Activated CD4-positive, alpha-beta memory T cell treated with anti-CD3 and anti-CD28 coated beads, Interleukin-2, amount 10 ng/mL, durations not matched to agents 7 days and 5 days (primary cell): ENCODE measurements around the gene FILIP1L. TPM values are rescaled to one million over a fixed set of nuclear protein-coding genes. Genes with fewer than 3 reads are reported as not detected.

Experiments
- CTCF ChIA-PET: fragments of 350-600 bp; sonication (Branson Sonifier 250); formaldehyde crosslinking; loops from one replicate; lab custom pipeline; 2021; ENCODE audit warnings: antibody characterized with exemption, inconsistent platforms; lab: Charles Lee
- POLR2A ChIA-PET: fragments of 350-600 bp; sonication (Branson Sonifier 250); formaldehyde crosslinking; loops from one replicate; lab custom pipeline; 2021; ENCODE audit warnings: antibody characterized with exemption; lab: Charles Lee
- DNase-seq: peaks from one replicate; pipeline ENCODE4 v3.0.0-alpha.2; 2020
- H3K27ac Mint-ChIP-seq: one replicate; pipeline ENCODE4 v1.8.0; 2021; ENCODE audit warnings: mild to moderate bottlenecking, mixed read lengths
- H3K27me3 Mint-ChIP-seq: one replicate; pipeline ENCODE4 v1.8.0; 2021; ENCODE audit warnings: mixed read lengths
- H3K36me3 Mint-ChIP-seq: one replicate; pipeline ENCODE4 v1.8.0; 2021; ENCODE audit warnings: low read depth, mixed read lengths
- H3K4me1 Mint-ChIP-seq: one replicate; pipeline ENCODE4 v1.8.0; 2021; ENCODE audit warnings: mixed read lengths
- H3K4me3 Mint-ChIP-seq: one replicate; pipeline ENCODE4 v1.8.0; 2021; ENCODE audit warnings: mild to moderate bottlenecking, mixed read lengths
- H3K9me3 Mint-ChIP-seq: one replicate; pipeline ENCODE4 v1.8.0; 2021; ENCODE audit warnings: mixed read lengths
- total RNA-seq, 2 experiments: library from RNA; stranded (reverse); gene quantifications; one replicate each; pipeline ENCODE4 v1.2.3, GENCODE V29; 2021

Gene FILIP1L
- total RNA-seq, 2 experiments from 2014 or later: 1.9 to 2.0 TPM

DNA sequence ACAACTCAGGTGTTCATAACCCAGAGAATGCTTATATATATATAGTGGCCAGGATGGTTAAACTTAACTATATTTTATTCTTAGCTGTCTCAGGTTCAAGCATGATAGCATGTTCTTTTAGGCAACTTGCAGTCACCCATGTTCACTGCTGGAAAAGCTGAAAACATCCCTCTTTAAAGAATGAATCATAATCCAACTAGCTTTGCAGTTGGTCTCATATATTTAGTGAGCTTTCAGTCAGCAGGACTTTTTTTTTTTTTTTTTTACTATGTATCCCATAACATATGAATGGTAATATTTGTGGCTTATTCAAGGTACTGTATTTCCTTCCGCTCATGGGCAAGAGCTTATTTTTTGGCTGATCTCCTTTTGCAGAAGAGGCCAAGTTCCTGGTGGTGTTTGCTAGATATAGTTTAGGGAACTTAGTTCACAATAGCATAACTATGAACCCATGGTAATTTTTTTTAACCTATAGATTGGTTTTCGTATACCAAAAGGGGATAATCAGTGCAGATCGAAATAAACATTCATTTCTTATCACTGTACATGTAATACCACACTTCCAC is 219.1 kb downstream of the FILIP1L start:
- Mint-ChIP-seq H3K4me3 (no peak overlapping the region), H3K27ac (no peak overlapping the region), H3K27me3 (no peaks in the 10 kb centered on the region), H3K36me3 (no peaks in the 10 kb centered on the region), H3K4me1 (peaks cover 2% of the 10 kb centered on the region), H3K9me3 (no peaks in the 10 kb centered on the region)
- POLR2A ChIA-PET: interaction anchor here (1.2 kb wide), 1 partner anchor 26 kb away, joined by 3 read pairs; no protein-coding TSS in a partner anchor
- CTCF ChIA-PET: no interaction called here
- DNase-seq: no peak

DNA sequence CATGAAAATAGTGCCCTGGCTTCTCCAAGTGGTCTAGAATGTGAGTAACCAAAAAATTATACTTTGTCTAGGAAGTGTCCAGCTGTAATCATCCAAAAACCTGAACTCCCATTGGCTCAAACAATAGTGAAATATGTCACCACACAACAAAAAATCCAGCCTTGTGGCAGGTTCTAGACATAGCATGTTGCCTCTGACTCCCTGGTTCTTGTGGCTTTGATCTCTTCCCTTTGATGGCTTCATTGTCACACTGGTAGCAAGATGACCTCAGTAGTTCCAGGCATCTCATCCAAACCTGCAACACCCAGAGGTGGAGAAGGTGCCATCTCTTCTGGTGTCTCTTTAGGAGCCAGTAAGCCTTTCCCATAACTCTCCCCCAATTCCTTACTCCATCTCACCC is 222.0 kb downstream of the FILIP1L start:
- no peaks in the 10 kb centered on the region for H3K27me3 Mint-ChIP-seq
- DNase-seq: no peak
- CTCF ChIA-PET: no interaction called here
- no peak overlapping the region for H3K4me3 Mint-ChIP-seq
- no peaks in the 10 kb centered on the region for H3K36me3 Mint-ChIP-seq
- no peak overlapping the region for H3K27ac Mint-ChIP-seq
- H3K9me3 Mint-ChIP-seq: peaks cover under 1% of the 10 kb centered on the region
- H3K4me1 Mint-ChIP-seq: peaks cover 2% of the 10 kb centered on the region
- POLR2A ChIA-PET: no interaction called here

DNA sequence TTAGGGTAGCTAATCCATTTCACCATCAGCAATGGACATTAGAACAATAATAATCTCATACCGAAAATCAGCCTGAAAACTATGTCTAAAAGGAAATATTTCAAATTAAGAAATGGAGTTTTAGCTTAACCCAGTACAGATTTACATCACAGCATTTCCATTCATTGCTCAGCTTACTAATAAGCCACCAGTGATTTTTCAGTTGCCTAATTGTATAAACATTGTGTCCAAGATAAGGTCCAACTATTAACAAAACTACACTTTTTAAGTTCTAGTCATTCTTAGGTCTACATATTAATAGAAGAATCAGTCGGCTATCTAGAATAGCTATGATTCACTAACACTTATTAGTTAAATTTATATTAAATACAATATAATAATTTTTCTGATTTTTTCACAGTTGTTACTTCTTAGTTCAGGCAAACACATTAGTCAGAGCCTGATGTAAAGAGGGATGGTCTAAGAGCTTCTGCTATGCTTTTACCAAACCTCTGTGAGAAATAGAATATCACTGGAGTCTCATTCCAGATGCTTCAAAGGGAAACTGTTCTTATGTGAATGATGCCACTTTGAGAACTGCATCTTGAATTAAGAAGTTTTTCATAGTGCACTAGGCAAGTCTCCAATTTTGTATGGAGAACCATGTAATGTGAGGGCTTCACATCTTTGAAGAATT is 222.6 kb downstream of the FILIP1L start:
- Mint-ChIP-seq H3K27me3 (no peaks in the 10 kb centered on the region), H3K4me3 (no peak overlapping the region), H3K36me3 (no peaks in the 10 kb centered on the region), H3K9me3 (peaks cover 3% of the 10 kb centered on the region), H3K4me1 (peaks cover 2% of the 10 kb centered on the region), H3K27ac (no peak overlapping the region)
- no peak for DNase-seq
- POLR2A ChIA-PET: no interaction called here
- CTCF ChIA-PET: interaction anchor here (0.6 kb wide), 2 partner anchors 182 to 339 kb away, joined by 3 to 4 read pairs; no protein-coding TSS in a partner anchor

DNA sequence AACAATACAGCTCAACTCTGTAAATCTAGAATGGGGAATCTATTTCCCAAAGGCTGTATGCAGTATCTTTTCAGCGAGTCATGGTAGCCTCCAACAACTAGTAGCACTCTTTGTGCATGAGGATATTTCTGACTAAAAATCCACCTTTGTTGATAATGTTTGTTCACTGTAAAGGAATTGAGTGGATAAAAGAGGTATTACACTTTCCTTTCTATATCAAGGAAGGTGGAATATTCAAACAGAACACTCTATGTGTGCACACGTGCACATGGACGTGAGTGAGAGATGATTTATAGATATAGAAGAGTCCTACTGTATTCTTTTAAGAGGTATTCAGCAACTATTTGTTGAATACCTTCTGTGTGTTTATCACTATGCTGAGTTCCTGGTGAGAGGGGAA is 228.4 kb downstream of the FILIP1L start:
- POLR2A ChIA-PET: no interaction called here
- H3K27me3 Mint-ChIP-seq: no peaks in the 10 kb centered on the region

DNA sequence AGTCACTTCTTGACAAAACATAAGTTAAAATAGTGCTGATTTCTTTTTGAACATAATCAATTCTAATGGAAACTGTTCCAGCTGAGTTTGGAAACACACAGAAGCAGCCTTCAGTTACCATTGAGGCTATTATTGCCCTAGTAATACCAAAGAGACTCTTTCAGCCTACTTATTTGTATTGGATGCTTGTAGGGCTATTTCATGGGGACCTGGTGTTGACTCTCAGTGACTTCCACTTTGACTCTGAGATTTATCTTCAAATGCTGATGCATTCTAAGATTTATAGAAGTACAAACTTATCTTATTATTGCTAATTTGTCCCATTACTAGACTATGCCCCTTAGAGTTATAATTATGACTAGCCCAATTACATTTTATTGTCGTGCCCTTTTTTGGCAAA is 229.2 kb downstream of the FILIP1L start:
- H3K36me3 Mint-ChIP-seq: peaks cover 4% of the 10 kb centered on the region
- POLR2A ChIA-PET: interaction anchor here (2.2 kb wide), 1 partner anchor 14 kb away, joined by 11 read pairs; no protein-coding TSS in a partner anchor
- H3K4me3 Mint-ChIP-seq: peak overlapping the region; percentile 18
- peaks cover 27% of the 10 kb centered on the region for H3K4me1 Mint-ChIP-seq
- peaks cover 3% of the 10 kb centered on the region for H3K9me3 Mint-ChIP-seq
- CTCF ChIA-PET: interaction anchor here (1.1 to 1.5 kb wide), 4 partner anchors 10 to 432 kb away, joined by 3 to 6 read pairs (median 4); no protein-coding TSS in a partner anchor
- no peak for DNase-seq
- H3K27ac Mint-ChIP-seq: no peak overlapping the region
- H3K27me3 Mint-ChIP-seq: no peaks in the 10 kb centered on the region

More for the DNA sequence above, 228.4 kb downstream of the FILIP1L start:
- Mint-ChIP-seq H3K9me3 (peaks cover 3% of the 10 kb centered on the region), H3K36me3 (peaks cover 4% of the 10 kb centered on the region), H3K4me1 (peaks cover 27% of the 10 kb centered on the region), H3K4me3 (no peak overlapping the region), H3K27ac (peak overlapping the region; percentile 3)
- CTCF ChIA-PET: no interaction called here
- no peak for DNase-seq

DNA sequence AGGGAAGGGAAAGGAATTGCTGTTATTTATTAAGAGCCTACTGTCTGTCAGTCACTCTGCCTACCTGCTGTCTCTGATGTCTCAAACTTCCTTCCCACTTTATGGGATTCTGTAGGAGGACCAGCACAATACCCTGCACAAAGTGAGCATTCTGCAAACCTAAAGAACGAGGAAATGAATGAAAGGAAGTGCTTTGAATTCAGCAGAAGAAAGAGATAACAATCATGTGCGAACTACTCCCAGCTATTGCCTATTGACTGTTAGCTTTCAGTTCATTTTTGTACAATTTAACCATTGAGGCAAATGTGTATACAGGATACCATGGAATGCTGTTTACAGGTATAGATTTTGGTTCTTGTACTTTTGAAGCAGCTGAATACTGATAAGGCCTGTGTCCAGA is 229.8 kb downstream of the FILIP1L start:
- ChIA-PET POLR2A (interaction anchor here (0.9 to 2.2 kb wide), 2 partner anchors 14 to 376 kb away, joined by 3 to 11 read pairs; no protein-coding TSS in a partner anchor), CTCF (interaction anchor here (1.1 to 1.5 kb wide), 5 partner anchors 9 to 433 kb away, joined by 3 to 6 read pairs (median 4); no protein-coding TSS in a partner anchor)
- H3K27me3 Mint-ChIP-seq: no peaks in the 10 kb centered on the region
- H3K9me3 Mint-ChIP-seq: peaks cover 3% of the 10 kb centered on the region
- DNase-seq: no peak
- no peak overlapping the region for H3K4me3 Mint-ChIP-seq
- peaks cover 27% of the 10 kb centered on the region for H3K4me1 Mint-ChIP-seq
- H3K27ac Mint-ChIP-seq: peak overlapping the region; percentile 67
- H3K36me3 Mint-ChIP-seq: peaks cover 4% of the 10 kb centered on the region

DNA sequence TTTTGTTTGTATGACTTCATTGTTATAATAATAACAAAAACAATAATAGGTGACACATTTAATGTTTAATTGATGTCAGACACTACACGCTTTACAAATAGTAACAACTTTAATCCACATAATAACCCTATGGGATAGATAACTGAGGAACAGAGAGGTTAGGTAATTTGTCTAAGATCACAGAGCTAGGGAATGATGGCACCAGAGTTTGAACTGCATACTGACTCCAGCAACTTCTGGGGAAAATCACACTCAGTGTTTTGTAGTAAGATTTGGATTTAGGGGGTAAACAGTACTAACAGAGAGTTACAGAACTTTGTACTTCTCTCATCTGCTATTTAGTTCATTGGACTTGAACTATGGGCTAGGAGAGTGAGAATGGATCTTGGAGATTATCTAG is 230.6 kb downstream of the FILIP1L start:
- POLR2A ChIA-PET: interaction anchor here (0.8 to 2.2 kb wide), 3 partner anchors 13 to 377 kb away, joined by 3 to 11 read pairs (median 3); no protein-coding TSS in a partner anchor
- peaks cover 3% of the 10 kb centered on the region for H3K9me3 Mint-ChIP-seq
- DNase-seq: no peak
- CTCF ChIA-PET: interaction anchor here (1.1 to 1.5 kb wide), 3 partner anchors 8 to 370 kb away, joined by 3 to 6 read pairs (median 4); no protein-coding TSS in a partner anchor
- H3K27ac Mint-ChIP-seq: no peak overlapping the region
- peaks cover 4% of the 10 kb centered on the region for H3K36me3 Mint-ChIP-seq
- H3K4me3 Mint-ChIP-seq: no peak overlapping the region
- H3K27me3 Mint-ChIP-seq: no peaks in the 10 kb centered on the region
- H3K4me1 Mint-ChIP-seq: peaks cover 27% of the 10 kb centered on the region

DNA sequence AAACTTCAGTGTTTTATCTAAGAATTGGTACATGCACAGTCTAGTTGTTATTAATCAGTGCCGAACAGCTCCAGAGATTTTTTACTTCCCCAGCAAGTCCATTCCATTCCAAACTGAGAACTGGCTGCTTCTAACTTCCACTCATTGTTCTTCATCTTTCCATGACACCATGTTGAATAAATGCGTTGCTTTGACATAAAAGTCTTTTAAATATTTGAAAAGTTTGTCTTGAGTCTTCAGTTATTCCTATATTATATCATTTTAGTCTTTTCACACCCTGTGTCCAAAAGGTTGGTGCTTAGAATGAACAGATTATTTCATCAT is 231.2 kb downstream of the FILIP1L start:
- no peak overlapping the region for H3K27ac Mint-ChIP-seq
- H3K4me1 Mint-ChIP-seq: peaks cover 27% of the 10 kb centered on the region
- ChIA-PET POLR2A (interaction anchor here (2.2 kb wide), 1 partner anchor 12 kb away, joined by 11 read pairs; no protein-coding TSS in a partner anchor), CTCF (no interaction called here)
- H3K27me3 Mint-ChIP-seq: peaks cover under 1% of the 10 kb centered on the region
- H3K36me3 Mint-ChIP-seq: peaks cover 4% of the 10 kb centered on the region
- H3K9me3 Mint-ChIP-seq: peaks cover 3% of the 10 kb centered on the region
- DNase-seq: no peak
- no peak overlapping the region for H3K4me3 Mint-ChIP-seq

DNA sequence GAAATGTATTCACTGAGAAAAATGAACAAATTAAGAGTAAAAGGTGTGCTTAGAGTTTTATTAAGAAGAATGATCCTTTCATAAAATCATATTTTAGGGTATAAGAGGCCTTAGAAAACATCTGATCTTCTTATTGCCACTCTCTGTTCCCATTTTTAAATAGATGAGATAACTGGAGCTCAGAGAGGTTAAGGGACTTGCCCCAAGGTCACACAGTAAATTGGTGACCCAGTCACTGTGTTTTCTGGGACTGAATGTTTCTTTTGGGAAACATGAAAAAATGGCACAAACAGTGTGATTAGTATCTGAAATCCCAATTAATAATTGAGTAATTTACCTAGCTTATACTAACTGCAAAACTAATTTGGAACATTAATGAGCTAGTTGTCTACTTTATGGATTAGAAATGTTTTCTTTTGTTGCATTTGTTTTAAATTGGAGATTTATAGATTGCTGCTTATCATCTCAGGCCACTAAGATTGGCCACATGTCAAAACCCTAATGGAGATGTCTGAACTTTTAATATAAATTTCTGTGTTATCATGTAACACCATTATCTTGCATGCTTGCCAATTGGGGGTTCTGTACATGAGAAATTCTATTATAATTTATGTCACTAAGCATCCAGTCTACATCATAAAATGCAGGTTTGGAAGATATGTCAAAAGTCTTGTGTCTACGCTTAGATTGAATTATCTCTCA is 231.7 kb downstream of the FILIP1L start:
- Mint-ChIP-seq H3K4me1 (peaks cover 27% of the 10 kb centered on the region), H3K9me3 (peaks cover 3% of the 10 kb centered on the region), H3K4me3 (no peak overlapping the region), H3K27ac (no peak overlapping the region), H3K36me3 (peaks cover 4% of the 10 kb centered on the region), H3K27me3 (peaks cover 2% of the 10 kb centered on the region)
- ChIA-PET CTCF (no interaction called here), POLR2A (no interaction called here)
- no peak for DNase-seq

DNA sequence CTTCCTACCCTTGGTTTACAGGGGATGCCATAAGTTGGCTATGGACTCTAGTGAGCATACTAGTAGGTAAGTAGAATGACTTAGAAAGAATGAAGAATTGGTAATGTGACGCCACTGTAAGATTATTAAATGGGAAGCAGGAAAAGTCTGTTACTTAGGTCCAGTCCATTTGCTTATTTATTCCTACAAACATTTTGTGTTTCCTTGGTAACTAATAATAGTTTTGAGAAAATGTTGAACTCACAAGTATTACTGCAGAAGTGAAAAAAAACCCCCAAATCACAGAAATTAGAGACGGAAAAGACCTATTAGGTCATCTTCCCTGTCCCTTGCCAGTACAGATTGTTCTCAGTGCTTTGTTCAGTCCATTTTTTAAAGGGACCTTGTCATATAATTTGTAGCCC is 233.2 kb downstream of the FILIP1L start:
- Mint-ChIP-seq H3K27me3 (peaks cover 8% of the 10 kb centered on the region), H3K27ac (no peak overlapping the region), H3K9me3 (no peaks in the 10 kb centered on the region), H3K4me1 (peaks cover 29% of the 10 kb centered on the region), H3K36me3 (peaks cover 3% of the 10 kb centered on the region), H3K4me3 (no peak overlapping the region)
- DNase-seq: no peak
- POLR2A ChIA-PET: no interaction called here
- CTCF ChIA-PET: no interaction called here

DNA sequence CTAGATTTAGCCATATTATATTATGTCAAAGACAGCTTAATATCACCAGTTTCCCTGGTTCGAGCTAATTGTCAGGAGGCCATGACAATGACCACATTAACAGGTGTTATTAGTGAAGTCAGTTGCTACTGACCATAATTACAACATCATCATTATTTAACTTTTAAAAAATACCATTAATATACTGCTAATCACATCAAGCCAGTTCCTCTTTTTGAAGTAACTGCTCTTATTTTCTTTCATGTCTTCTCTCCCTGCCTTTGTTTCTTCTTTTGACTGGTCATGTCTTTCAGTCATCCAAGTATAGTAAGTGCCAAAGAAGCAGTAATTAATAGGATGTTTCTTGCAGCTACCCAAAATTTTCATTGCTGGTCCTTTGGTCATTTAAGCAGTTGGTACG is 235.0 kb downstream of the FILIP1L start:
- Mint-ChIP-seq H3K9me3 (no peaks in the 10 kb centered on the region), H3K27me3 (peaks cover 15% of the 10 kb centered on the region), H3K4me1 (peaks cover 19% of the 10 kb centered on the region), H3K4me3 (no peak overlapping the region), H3K27ac (no peak overlapping the region), H3K36me3 (no peaks in the 10 kb centered on the region)
- CTCF ChIA-PET: interaction anchor here (0.6 kb wide), 1 partner anchor 192 kb away, joined by 3 read pairs; no protein-coding TSS in a partner anchor
- POLR2A ChIA-PET: no interaction called here
- DNase-seq: no peak

DNA sequence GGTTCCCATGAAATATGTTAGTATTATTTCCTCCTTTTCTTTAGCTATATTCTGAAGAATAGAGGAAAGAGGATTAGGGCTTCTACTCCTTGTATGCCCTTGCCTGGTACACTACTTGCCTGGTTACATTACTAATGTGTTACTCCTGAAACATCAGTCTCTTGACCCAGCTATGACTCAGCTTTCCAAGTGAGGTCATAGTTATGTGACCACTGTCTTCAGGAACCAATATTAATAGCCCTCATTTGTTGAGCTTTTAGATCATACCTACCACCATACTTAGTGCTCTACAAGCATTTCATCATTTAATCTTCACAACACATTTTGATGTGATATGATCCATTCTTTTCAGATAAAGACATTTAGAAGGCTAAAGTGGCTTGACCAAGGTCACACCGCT is 236.3 kb downstream of the FILIP1L start:
- no peaks in the 10 kb centered on the region for H3K9me3 Mint-ChIP-seq
- H3K4me3 Mint-ChIP-seq: no peak overlapping the region
- peaks cover 21% of the 10 kb centered on the region for H3K4me1 Mint-ChIP-seq
- no peak for DNase-seq
- H3K27ac Mint-ChIP-seq: no peak overlapping the region
- H3K36me3 Mint-ChIP-seq: no peaks in the 10 kb centered on the region
- ChIA-PET CTCF (no interaction called here), POLR2A (interaction anchor here (1.1 kb wide), 1 partner anchor 9 kb away, joined by 6 read pairs; no protein-coding TSS in a partner anchor)
- peaks cover 18% of the 10 kb centered on the region for H3K27me3 Mint-ChIP-seq
